ENCODE measurements around the gene MFGE8. TPM values are rescaled to one million over a fixed set of nuclear protein-coding genes. Genes with fewer than 3 reads are reported as not detected.

The MFGE8 gene
- total and polyA plus RNA-seq, 9 of the 15 experiments (the other 6 are each of a cell fraction or from before 2014, with no cell fraction given): 2.3 to 142 (median 62.3) TPM

- TF ChIP-seq NR4A1 (CRISPR knock-in tag; IDR thresholded peaks at IDR 0.05) (no peak), NR4A1 (tag; IDR thresholded peaks at IDR 0.05) (0 out of 2 replicates have a peak, but pooled peaks have one; percentile 44)
Observed at GRCh38 chr15:88904624-88905327, 8.4 kb downstream of the MFGE8 start (continued).

DNA sequence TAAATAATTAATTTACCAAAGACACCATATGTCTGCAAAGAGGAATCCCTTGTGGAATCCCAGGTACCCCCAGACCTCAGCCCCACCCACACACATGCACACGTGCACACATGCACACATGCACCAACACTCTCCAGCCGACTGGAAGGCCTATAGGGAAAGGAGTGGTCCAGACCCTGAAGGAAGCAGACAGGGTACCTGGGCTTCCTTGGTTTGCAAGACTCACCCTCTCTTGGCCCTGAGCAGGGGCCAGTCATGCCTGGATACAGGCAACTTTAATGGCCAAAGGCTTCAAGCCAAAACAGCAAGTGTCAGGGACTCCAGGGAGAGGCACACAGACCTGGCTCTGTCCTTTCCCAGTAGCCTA is 8.9 kb downstream of the MFGE8 start:
- 70% methylated on average over 2 of the region's 2 CpGs for WGBS (ENCODE audit: insufficient coverage, low coverage, missing lambda C conversion rate)
- no peak overlapping the region for H3K4me3 ChIP-seq

More for the DNA sequence above, 8.9 kb downstream of the MFGE8 start:
- H3K4me1 ChIP-seq (replicated peaks in 1 of 2; ENCODE audit: control insufficient read depth in 2 of 2, insufficient read depth in 2 of 2, low read length in 2 of 2): peaks cover 12 to 27% of the 10 kb centered on the region in 2 experiments; a peak in 4 of 5 replicates
- CTCF ChIA-PET (ENCODE audit: low intra/inter-chr PET ratio): interaction anchor here (1.2 to 1.7 kb wide), 4 partner anchors 113 to 273 kb away, joined by 3 to 13 read pairs (median 5); no protein-coding TSS in a partner anchor
- intact Hi-C loops (cut with micrococcal nuclease) (loop anchor here (1.0 to 2.0 kb wide), 3 partner anchors 35 to 113 kb away; no protein-coding TSS in a partner anchor), in situ Hi-C loops (cut with MboI) (no loop called here)
- POLR2A ChIA-PET: interaction anchor here (0.5 to 2.4 kb wide), 5 partner anchors 9 to 242 kb away, joined by 3 to 20 read pairs (median 3); partner anchors contain the start of gene MFGE8
- peaks cover 3% of the 10 kb centered on the region for H3K9me1 ChIP-seq (ENCODE audit: control insufficient read depth, insufficient read depth, low read length)
- peaks cover 92% of the 10 kb centered on the region for H3K36me3 ChIP-seq (ENCODE audit: control insufficient read depth, insufficient read depth, low read length)
- no peak overlapping the region; the same call in 1 of the 2 replicates for H3K4me2 ChIP-seq (ENCODE audit: insufficient read depth, low read length)
- no peak for ATAC-seq
- no TSS peak for BruUV-seq (replicated peaks)
- no peaks in the 10 kb centered on the region for H3K9me3 ChIP-seq (replicated peaks; ENCODE audit: control insufficient read depth, insufficient read depth, low read depth, low read length)
- FAIRE-seq: no peak
- 0 out of 2 replicates have a peak, but pooled peaks cover 2% of the 10 kb centered on the region for H4K20me1 ChIP-seq (replicated peaks; ENCODE audit: control insufficient read depth, insufficient read depth, low read length)
- H3K27me3 ChIP-seq (ENCODE audit: control insufficient read depth in 2 of 2, insufficient read depth in 2 of 2, low read length in 2 of 2): no peaks in the 10 kb centered on the region
- TF ChIP-seq SP1 (CRISPR knock-in tag; IDR thresholded peaks at IDR 0.05) (peak; percentile 54; the same call in 1 of the 2 replicates), BACH1 (tag; IDR thresholded peaks at IDR 0.05) (no peak), TOE1 (IDR thresholded peaks at IDR 0.05; ENCODE audit: borderline replicate concordance) (no peak), TOE1 (CRISPR knock-in tag; IDR thresholded peaks at IDR 0.05; ENCODE audit: borderline replicate concordance, low read depth) (no peak), NFATC3 (IDR thresholded peaks at IDR 0.05) (no peak), LCOR (CRISPR knock-in tag; IDR thresholded peaks at IDR 0.05) (0 out of 2 replicates have a peak, but pooled peaks have one; percentile 10), LEF1 (IDR thresholded peaks at IDR 0.05) (no peak), USF1 (CRISPR knock-in tag; IDR thresholded peaks at IDR 0.05) (no peak)
- H3K79me2 ChIP-seq (ENCODE audit: control insufficient read depth, insufficient read depth, low read length): peaks cover 5% of the 10 kb centered on the region; the same call in 1 of the 3 replicates
- 0 out of 3 replicates have a peak overlapping the region, but pooled peaks have one; percentile 25 for H3K27ac ChIP-seq (ENCODE audit: extremely low read depth, low read depth, low read length)
- peak overlapping the region; percentile 59; the same call in 1 of the 2 replicates for H2AFZ ChIP-seq (ENCODE audit: low read depth, low read length)
- no peak for DNase-seq (ENCODE audit: extremely low read depth in 1 of 4, low spot score in 3 of 4)
- H3K9ac ChIP-seq (ENCODE audit: insufficient read depth in 1 of 2, low read depth in 2 of 2, low read length in 2 of 2): peak overlapping the region in 1 of 2 experiments; percentile 21; a peak in 1 of 4 replicates

Data from K562 (cell line).